LNCAP (cell line): ENCODE results near the gene APOC1.
"Not testable (repeated sequence)": the region's sequence is repeated elsewhere in the genome, so short reads cannot be mapped to it uniquely, and the experiment has no call there.

ENCODE experiments used
- CTCF ChIP-seq: fragments of 450-650 bp; IDR thresholded peaks from 2 replicates; pipeline ENCODE4 v1.5.1; 2017; ENCODE audit warnings: mild to moderate bottlenecking

The APOC1 gene

GRCh38 chr19:44914433-44915206 lies at the start of gene APOC1:
Gene APOC1 (plus strand): TSS chr19:44914608. CDS start chr19:44914892, 284 bp downstream.
- not testable (repeated sequence) for TF ChIP-seq CTCF

GRCh38 chr19:44865196-44865767 lies 49.1 kb upstream of the APOC1 start:
- no peak for TF ChIP-seq CTCF

GRCh38 chr19:44866664-44867063 lies 47.7 kb upstream of the APOC1 start:
- TF ChIP-seq CTCF, result no peak

GRCh38 chr19:44867578-44867977 lies 46.8 kb upstream of the APOC1 start:
- TF ChIP-seq CTCF, result no peak

GRCh38 chr19:44869733-44870470 lies 44.5 kb upstream of the APOC1 start:
- no peak for TF ChIP-seq CTCF

- TF ChIP-seq CTCF, result no peak
Observed at GRCh38 chr19:44871809-44872208, 42.6 kb upstream of the APOC1 start.

- TF ChIP-seq CTCF, result no peak
Observed at GRCh38 chr19:44872661-44873060, 41.7 kb upstream of the APOC1 start.
